CD4-positive, alpha-beta memory T cell (primary cell): Measurements from ENCODE around the gene PTPDC1. TPM values are rescaled to one million over a fixed set of nuclear protein-coding genes. Genes with fewer than 3 reads are reported as not detected.
A peak's percentile ranks its signal among the peaks of the same experiment; 100 is the strongest.

Experiments
- CTCF ChIA-PET: fragments of 350-600 bp; sonication (Branson Sonifier 250); formaldehyde crosslinking; loops from one replicate; lab custom pipeline; 2021; ENCODE audit warnings: inconsistent platforms; ENCODE audit not compliant: partially characterized antibody; lab: Charles Lee
- POLR2A ChIA-PET: fragments of 350-600 bp; sonication (Branson Sonifier 250); formaldehyde crosslinking; loops from one replicate; lab custom pipeline; 2021; ENCODE audit not compliant: partially characterized antibody; lab: Charles Lee
- DNase-seq, 5 donors: peaks; one replicate each; pipeline versions ENCODE4 v3.0.0 to v3.0.0-alpha.2; 2020 to 2022; ENCODE audit warnings: mixed read lengths in 1 of 5
- H3K27ac ChIP-seq: one replicate; pipeline ENCODE4 v1.7.0; 2013; ENCODE audit warnings: low read depth, low read length
- H3K27me3 ChIP-seq: 2 replicates; pipeline ENCODE4 v1.7.0; 2013; ENCODE audit warnings: mild to moderate bottlenecking, low read length, moderate library complexity; ENCODE audit not compliant: insufficient read depth
- H3K36me3 ChIP-seq: 2 replicates; pipeline ENCODE4 v1.7.0; 2013; ENCODE audit warnings: mild to moderate bottlenecking, low read length, moderate library complexity; ENCODE audit not compliant: insufficient read depth
- H3K4me1 ChIP-seq: 2 replicates; pipeline ENCODE4 v1.7.0; 2013; ENCODE audit warnings: mild to moderate bottlenecking, low read length, moderate library complexity; ENCODE audit not compliant: insufficient read depth
- H3K4me3 ChIP-seq, 2 donors: one replicate each; pipeline ENCODE4 v1.7.0; 2013; ENCODE audit warnings: low read length in 2 of 2, mild to moderate bottlenecking in 1 of 2
- H3K9me3 ChIP-seq, 2 donors: one replicate each; pipeline ENCODE4 v1.7.0; 2013; ENCODE audit warnings: low read length in 2 of 2, control low read depth in 1 of 2; ENCODE audit not compliant: control insufficient read depth in 1 of 2
- H3K27ac Mint-ChIP-seq, 7 donors: one replicate each; pipeline ENCODE4 v1.8.0; 2020 to 2021; ENCODE audit warnings: mixed read lengths in 7 of 7, mild to moderate bottlenecking in 6 of 7, inconsistent platforms in 3 of 7, moderate library complexity in 3 of 7
- H3K27me3 Mint-ChIP-seq, 2 donors: one replicate each; pipeline ENCODE4 v1.8.0; 2020 to 2021; ENCODE audit warnings: mixed read lengths in 2 of 2
- H3K36me3 Mint-ChIP-seq, 2 donors: one replicate each; pipeline ENCODE4 v1.8.0; 2020 to 2021; ENCODE audit warnings: mixed read lengths in 2 of 2, inconsistent platforms in 1 of 2, mild to moderate bottlenecking in 1 of 2
- H3K4me1 Mint-ChIP-seq, 4 donors: one replicate each; pipeline ENCODE4 v1.8.0; 2020 to 2021; ENCODE audit warnings: mixed read lengths in 4 of 4, mild to moderate bottlenecking in 1 of 4
- H3K4me3 Mint-ChIP-seq, 8 donors: one replicate each; pipeline ENCODE4 v1.8.0; 2020 to 2021; ENCODE audit warnings: mixed read lengths in 8 of 8, mild to moderate bottlenecking in 7 of 8, moderate library complexity in 6 of 8, inconsistent platforms in 3 of 8
- H3K9me3 Mint-ChIP-seq, 8 donors: one replicate each; pipeline ENCODE4 v1.8.0; 2020 to 2021; ENCODE audit warnings: mixed read lengths in 8 of 8, mild to moderate bottlenecking in 5 of 8, inconsistent platforms in 3 of 8, moderate library complexity in 1 of 8
- intact Hi-C: fragments of 100-400 bp; cut with micrococcal nuclease; formaldehyde crosslinking; loops from one replicate; pipeline ENCODE4 v1.15.1; 2023
- polyA plus RNA-seq, 2 donors: library from polyadenylated mRNA; unstranded; fragments of 300-500 nt; fragmentation: Illumina TruSeq; gene quantifications; one replicate each; pipeline ENCODE4 v1.2.3, GENCODE V29; 2021
- total RNA-seq, 2 experiments: library from RNA; stranded (reverse); gene quantifications; one replicate each; pipeline ENCODE4 v1.2.3, GENCODE V29; 2021

Gene PTPDC1
- total and polyA plus RNA-seq, 4 experiments from 2014 or later, result 1.7 to 5.5 (median 3.6) TPM

- Mint-ChIP-seq H3K4me3 (no peak overlapping the region), H3K9me3 (no peaks in the 10 kb centered on the region), H3K27ac (no peak overlapping the region), H3K27me3 (peaks cover 0 to 3% of the 10 kb centered on the region in 2 donors), H3K4me1 (no peaks in the 10 kb centered on the region), H3K36me3 (no peaks in the 10 kb centered on the region)
- no peak for DNase-seq
- no peaks in the 10 kb centered on the region for H3K27me3 ChIP-seq
- no peak overlapping the region for H3K27ac ChIP-seq
- no peaks in the 10 kb centered on the region for H3K36me3 ChIP-seq
- intact Hi-C loops, result no loop called here
- H3K9me3 ChIP-seq, result no peaks in the 10 kb centered on the region
- ChIA-PET CTCF (no interaction called here), POLR2A (no interaction called here)
- no peak overlapping the region for H3K4me3 ChIP-seq
- H3K4me1 ChIP-seq, result no peaks in the 10 kb centered on the region
These were observed 60.1 kb downstream of the PTPDC1 start for GRCh38 chr9:94144394-94144793.

GRCh38 chr9:94145640-94146039, 61.4 kb downstream of the PTPDC1 start:
- H3K27me3 ChIP-seq, result no peaks in the 10 kb centered on the region
- H3K36me3 ChIP-seq, result no peaks in the 10 kb centered on the region
- intact Hi-C loops, result no loop called here
- no peaks in the 10 kb centered on the region for H3K9me3 ChIP-seq
- Mint-ChIP-seq H3K4me1 (no peaks in the 10 kb centered on the region), H3K4me3 (no peak overlapping the region), H3K36me3 (no peaks in the 10 kb centered on the region), H3K27ac (no peak overlapping the region), H3K27me3 (peaks cover 0 to 3% of the 10 kb centered on the region in 2 donors), H3K9me3 (no peaks in the 10 kb centered on the region)
- no peaks in the 10 kb centered on the region for H3K4me1 ChIP-seq
- H3K27ac ChIP-seq, result no peak overlapping the region
- DNase-seq, result no peak
- H3K4me3 ChIP-seq, result no peak overlapping the region
- CTCF ChIA-PET, result no interaction called here
- POLR2A ChIA-PET, result no interaction called here

- ChIA-PET CTCF (interaction anchor here (0.9 kb wide), 1 partner anchor 12 kb away, joined by 3 read pairs; no protein-coding TSS in a partner anchor), POLR2A (interaction anchor here (1.3 kb wide), 1 partner anchor 20 kb away, joined by 3 read pairs; no protein-coding TSS in a partner anchor)
- no peak overlapping the region for H3K4me3 ChIP-seq
- H3K4me3 Mint-ChIP-seq, result no peak overlapping the region
- H3K4me1 ChIP-seq, result no peaks in the 10 kb centered on the region
- no peaks in the 10 kb centered on the region for H3K4me1 Mint-ChIP-seq
- no peaks in the 10 kb centered on the region for H3K9me3 ChIP-seq
- intact Hi-C loops, result no loop called here
- DNase-seq, result no peak
- peaks cover 0 to 3% of the 10 kb centered on the region in 2 donors for H3K27me3 Mint-ChIP-seq
- no peaks in the 10 kb centered on the region for H3K27me3 ChIP-seq
- H3K36me3 ChIP-seq, result no peaks in the 10 kb centered on the region
- H3K27ac ChIP-seq, result no peak overlapping the region
- no peaks in the 10 kb centered on the region for H3K36me3 Mint-ChIP-seq
- H3K27ac Mint-ChIP-seq, result no peak overlapping the region
- H3K9me3 Mint-ChIP-seq, result no peaks in the 10 kb centered on the region
These were observed 63.5 kb downstream of the PTPDC1 start for GRCh38 chr9:94147776-94148175.

- intact Hi-C loops, result no loop called here
- no peaks in the 10 kb centered on the region for H3K4me1 ChIP-seq
These were observed 64.2 kb downstream of the PTPDC1 start for GRCh38 chr9:94148419-94148818.

GRCh38 chr9:94149696-94150095, 65.4 kb downstream of the PTPDC1 start:
- Mint-ChIP-seq H3K4me1 (peaks cover 0 to 11% (median 8%) of the 10 kb centered on the region in 4 donors), H3K27ac (no peak overlapping the region), H3K27me3 (peaks cover 0 to under 1% of the 10 kb centered on the region in 2 donors), H3K9me3 (peaks cover 0 to 6% (median 4%) of the 10 kb centered on the region in 8 donors), H3K4me3 (no peak overlapping the region), H3K36me3 (peaks cover 0 to 7% of the 10 kb centered on the region in 2 donors)
- POLR2A ChIA-PET, result no interaction called here
- no peak for DNase-seq
- Histone ChIP-seq H3K27ac (no peak overlapping the region), H3K9me3 (no peaks in the 10 kb centered on the region), H3K36me3 (no peaks in the 10 kb centered on the region), H3K4me1 (peaks cover 8% of the 10 kb centered on the region), H3K4me3 (no peak overlapping the region), H3K27me3 (no peaks in the 10 kb centered on the region)
- CTCF ChIA-PET, result interaction anchor here (1.1 kb wide), 1 partner anchor 10 kb away, joined by 4 read pairs; no protein-coding TSS in a partner anchor
- intact Hi-C loops, result no loop called here

More at GRCh38 chr9:94148419-94148818, 64.2 kb downstream of the PTPDC1 start:
- Mint-ChIP-seq H3K4me1 (no peaks in the 10 kb centered on the region), H3K9me3 (no peaks in the 10 kb centered on the region), H3K4me3 (no peak overlapping the region), H3K27ac (peak overlapping the region in 1 of 7 donors; percentile 85), H3K27me3 (peaks cover 0 to 3% of the 10 kb centered on the region in 2 donors), H3K36me3 (no peaks in the 10 kb centered on the region)
- Histone ChIP-seq H3K36me3 (no peaks in the 10 kb centered on the region), H3K27ac (no peak overlapping the region), H3K4me3 (no peak overlapping the region), H3K9me3 (no peaks in the 10 kb centered on the region), H3K27me3 (no peaks in the 10 kb centered on the region)
- no peak for DNase-seq
- ChIA-PET CTCF (interaction anchor here (0.9 kb wide), 1 partner anchor 11 kb away, joined by 3 read pairs; no protein-coding TSS in a partner anchor), POLR2A (interaction anchor here (0.6 kb wide), 1 partner anchor 562 kb away, joined by 3 read pairs; no protein-coding TSS in a partner anchor)

- H3K27me3 Mint-ChIP-seq, result peaks cover 0 to 1% of the 10 kb centered on the region in 2 donors
- Histone ChIP-seq H3K36me3 (no peaks in the 10 kb centered on the region), H3K27ac (no peak overlapping the region), H3K4me1 (peaks cover 8% of the 10 kb centered on the region), H3K4me3 (no peak overlapping the region), H3K9me3 (no peaks in the 10 kb centered on the region), H3K27me3 (no peaks in the 10 kb centered on the region)
- DNase-seq, result no peak
- POLR2A ChIA-PET, result no interaction called here
- peak overlapping the region in 1 of 7 donors; percentile 75 for H3K27ac Mint-ChIP-seq
- H3K9me3 Mint-ChIP-seq, result peaks cover 0 to 7% (median 4%) of the 10 kb centered on the region in 8 donors
- H3K36me3 Mint-ChIP-seq, result peaks cover 0 to 8% of the 10 kb centered on the region in 2 donors
- CTCF ChIA-PET, result no interaction called here
- H3K4me1 Mint-ChIP-seq, result peaks cover 0 to 11% (median 8%) of the 10 kb centered on the region in 4 donors
- H3K4me3 Mint-ChIP-seq, result no peak overlapping the region
- intact Hi-C loops, result no loop called here
These were observed 66.1 kb downstream of the PTPDC1 start for GRCh38 chr9:94150279-94150828.

GRCh38 chr9:94150890-94151650, 66.8 kb downstream of the PTPDC1 start:
- Mint-ChIP-seq H3K4me1 (peaks cover 0 to 11% (median 8%) of the 10 kb centered on the region in 4 donors), H3K4me3 (no peak overlapping the region), H3K27me3 (peaks cover 0 to 1% of the 10 kb centered on the region in 2 donors), H3K36me3 (peaks cover 0 to 8% of the 10 kb centered on the region in 2 donors), H3K27ac (no peak overlapping the region), H3K9me3 (peaks cover 0 to 7% (median 4%) of the 10 kb centered on the region in 8 donors)
- no peaks in the 10 kb centered on the region for H3K36me3 ChIP-seq
- CTCF ChIA-PET, result no interaction called here
- peaks cover 8% of the 10 kb centered on the region for H3K4me1 ChIP-seq
- H3K27me3 ChIP-seq, result no peaks in the 10 kb centered on the region
- H3K9me3 ChIP-seq, result no peaks in the 10 kb centered on the region
- DNase-seq, result no peak
- no peak overlapping the region for H3K4me3 ChIP-seq
- intact Hi-C loops, result no loop called here
- POLR2A ChIA-PET, result no interaction called here
- no peak overlapping the region for H3K27ac ChIP-seq
